Esophagus mucosa (tissue), 1 donor: Measurements from ENCODE around the gene ADAMTS3. TPM values are rescaled to one million over a fixed set of nuclear protein-coding genes. Genes with fewer than 3 reads are reported as not detected.

Experiments
- ATAC-seq: fragments of 200-7000 bp; cut with Tn5 transposase; one replicate; pipeline ENCODE4 v1.9.1; 2020
- total RNA-seq: library from RNA; stranded (reverse); gene quantifications from one replicate; pipeline ENCODE4 v1.2.4, GENCODE V29; 2023
- donor health status: DM: yes; HTN: yes; CAD: no.

The ADAMTS3 gene
- total RNA-seq: 0.32 TPM

- peak; percentile 43 for ATAC-seq
These were observed at the start of gene ADAMTS3 for GRCh38 chr4:72568959-72569718. TSS of gene ADAMTS3 (minus strand) at chr4:72569221. CDS start at chr4:72568762, 459 bp downstream.

GRCh38 chr4:72613959-72614358, 44.9 kb upstream of the ADAMTS3 start:
- ATAC-seq: no peak

- no peak for ATAC-seq
These were observed 37.7 kb upstream of the ADAMTS3 start for GRCh38 chr4:72606751-72607150.

- ATAC-seq: no peak
These were observed 35.3 kb upstream of the ADAMTS3 start for GRCh38 chr4:72604324-72604723.

GRCh38 chr4:72602396-72603376, 33.7 kb upstream of the ADAMTS3 start:
- ATAC-seq: no peak

GRCh38 chr4:72591547-72592454, 22.8 kb upstream of the ADAMTS3 start:
- ATAC-seq: no peak

- no peak for ATAC-seq
These were observed 18.3 kb upstream of the ADAMTS3 start for GRCh38 chr4:72587334-72587733.

GRCh38 chr4:72582853-72583252, 13.8 kb upstream of the ADAMTS3 start:
- ATAC-seq: no peak

GRCh38 chr4:72577211-72577610, 8.2 kb upstream of the ADAMTS3 start:
- ATAC-seq: no peak

GRCh38 chr4:72571337-72571736, 2.3 kb upstream of the ADAMTS3 start:
- no peak for ATAC-seq

- no peak for ATAC-seq
These were observed 756 bp upstream of the ADAMTS3 start for GRCh38 chr4:72569719-72570235.

- ATAC-seq: peak; percentile 55
These were observed 973 bp downstream of the ADAMTS3 start for GRCh38 chr4:72567821-72568675.

- no peak for ATAC-seq
These were observed 2.0 kb downstream of the ADAMTS3 start for GRCh38 chr4:72567036-72567435.

- ATAC-seq: no peak
These were observed 2.5 kb downstream of the ADAMTS3 start for GRCh38 chr4:72566464-72566972.

GRCh38 chr4:72564789-72565188, 4.2 kb downstream of the ADAMTS3 start:
- ATAC-seq: no peak

- peak; percentile 92 for ATAC-seq
These were observed 4.8 kb downstream of the ADAMTS3 start for GRCh38 chr4:72564184-72564583.

- no peak for ATAC-seq
These were observed 10.4 kb downstream of the ADAMTS3 start for GRCh38 chr4:72558655-72559054.

GRCh38 chr4:72557021-72557420, 12.0 kb downstream of the ADAMTS3 start:
- ATAC-seq: no peak

GRCh38 chr4:72555377-72555831, 13.6 kb downstream of the ADAMTS3 start:
- ATAC-seq: no peak

GRCh38 chr4:72553540-72554337, 15.3 kb downstream of the ADAMTS3 start:
- ATAC-seq: no peak
